HS-27A (cell line): ENCODE data around the gene GRIFIN.

ENCODE experiments used
- DNase-seq: peaks from one replicate; pipeline ENCODE4 v3.0.0-alpha.2; 2012; ENCODE audit warnings: low read depth, missing footprints

The GRIFIN gene

GRCh38 chr7:2432910-2433712 lies 43.1 kb downstream of the GRIFIN start:
- DNase-seq: no peak

- DNase-seq: no peak
Measured at GRCh38 chr7:2431260-2431867, 44.8 kb downstream of the GRIFIN start.

- no peak for DNase-seq
Measured at GRCh38 chr7:2425749-2426148, 50.4 kb downstream of the GRIFIN start.
